Measurements from ENCODE around the gene AK1. TPM values are rescaled to one million over a fixed set of nuclear protein-coding genes. Genes with fewer than 3 reads are reported as not detected.
A peak's percentile ranks its signal among the peaks of the same experiment; 100 is the strongest.

The AK1 gene
- total and polyA plus RNA-seq, 9 of the 15 experiments (the other 6 are each of a cell fraction or from before 2014, with no cell fraction given): 10.1 to 71.8 (median 39.0) TPM

GRCh38 chr9:127919253-127919815, 41.9 kb upstream of the AK1 start (continued):
- TF ChIP-seq EGR1 (conservative IDR thresholded peaks at IDR 0.05): no peak
- TF ChIP-seq NR3C1 (CRISPR knock-in tag; IDR thresholded peaks at IDR 0.05): no peak
- TF ChIP-seq ZNF232 (CRISPR knock-in tag; IDR thresholded peaks at IDR 0.05): no peak; the same call in 1 of the 2 replicates
- TF ChIP-seq PRDM10 (IDR thresholded peaks at IDR 0.05; ENCODE audit: partially characterized antibody): no peak
- TF ChIP-seq GATA2 (CRISPR knock-in tag; IDR thresholded peaks at IDR 0.05): no peak
- TF ChIP-seq CEBPB (tag; IDR thresholded peaks at IDR 0.05): peak; percentile 67
- TF ChIP-seq SIX5 (IDR thresholded peaks at IDR 0.05; ENCODE audit: borderline replicate concordance in 1 of 2, insufficient read depth in 1 of 2, low read depth in 1 of 2, low read length in 2 of 2): no peak
- TF ChIP-seq POLR2G (IDR thresholded peaks at IDR 0.05; ENCODE audit: low read depth, low read length): no peak
- peak; percentile 67 for TF ChIP-seq MTA1 (IDR thresholded peaks at IDR 0.05; ENCODE audit: borderline replicate concordance)
- no peak for TF ChIP-seq MECOM (CRISPR knock-in tag; IDR thresholded peaks at IDR 0.05)
- no peak for TF ChIP-seq PURB (CRISPR knock-in tag; IDR thresholded peaks at IDR 0.05; ENCODE audit: low read depth)
- TF ChIP-seq GTF2A2 (tag; IDR thresholded peaks at IDR 0.05): no peak
- no peak for TF ChIP-seq ZFP91 (CRISPR knock-in tag; IDR thresholded peaks at IDR 0.05)
- no peak for TF ChIP-seq HIVEP1 (CRISPR knock-in tag; IDR thresholded peaks at IDR 0.05)
- TF ChIP-seq SRSF3 (IDR thresholded peaks at IDR 0.05; ENCODE audit: insufficient read depth, low read length): no peak
- TF ChIP-seq E2F5 (CRISPR knock-in tag; IDR thresholded peaks at IDR 0.05): no peak
- TF ChIP-seq MNT (conservative IDR thresholded peaks at IDR 0.05): no peak; a peak in 1 of 4 replicates
- peak in 1 of 2 experiments; percentile 66; a peak in 1 of 4 replicates for TF ChIP-seq HDAC1 (IDR thresholded peaks at IDR 0.05)
- TF ChIP-seq ZNF140 (CRISPR knock-in tag; IDR thresholded peaks at IDR 0.05): no peak
- TF ChIP-seq SAFB (IDR thresholded peaks at IDR 0.05; ENCODE audit: borderline replicate concordance, low read depth, low read length): no peak
- TF ChIP-seq SAFB2 (IDR thresholded peaks at IDR 0.05; ENCODE audit: borderline replicate concordance, low read depth, low read length, severe bottlenecking): no peak
